Endothelial cell (in vitro differentiated cells): ENCODE measurements around the gene RER1. TPM values are rescaled to one million over a fixed set of nuclear protein-coding genes. Genes with fewer than 3 reads are reported as not detected.

Experiments used
- DNase-seq: peaks from one replicate; pipeline ENCODE4 v3.0.0; 2021; ENCODE audit warnings: low spot score
- H3K27ac Mint-ChIP-seq: one replicate; pipeline ENCODE4 v1.8.0; 2021; ENCODE audit warnings: mixed read lengths, inconsistent platforms; ENCODE audit not compliant: unreplicated experiment
- H3K27me3 Mint-ChIP-seq: one replicate; pipeline ENCODE4 v1.8.0; 2021; ENCODE audit warnings: mild to moderate bottlenecking, moderate library complexity, mixed read lengths, inconsistent platforms; ENCODE audit not compliant: unreplicated experiment
- H3K36me3 Mint-ChIP-seq: one replicate; pipeline ENCODE4 v1.8.0; 2021; ENCODE audit warnings: mild to moderate bottlenecking, low read depth, mixed read lengths, inconsistent platforms; ENCODE audit not compliant: unreplicated experiment
- H3K4me1 Mint-ChIP-seq: one replicate; pipeline ENCODE4 v1.8.0; 2021; ENCODE audit warnings: mild to moderate bottlenecking, mixed read lengths, inconsistent platforms; ENCODE audit not compliant: unreplicated experiment
- H3K4me3 Mint-ChIP-seq: one replicate; pipeline ENCODE4 v1.8.0; 2021; ENCODE audit warnings: mild to moderate bottlenecking, mixed read lengths, inconsistent platforms; ENCODE audit not compliant: unreplicated experiment
- H3K9me3 Mint-ChIP-seq: one replicate; pipeline ENCODE4 v1.8.0; 2021; ENCODE audit warnings: mixed read lengths, inconsistent platforms; ENCODE audit not compliant: unreplicated experiment
- CTCF ChIP-seq: fragments of 200-600 bp; sonication (generic); IDR thresholded peaks from one replicate; pipeline ENCODE4 v1.5.0; 2021; ENCODE audit warnings: antibody characterized with exemption; ENCODE audit not compliant: unreplicated experiment
- total RNA-seq: library from RNA; stranded (reverse); fragmentation: NEBNext Ultra II Directional; extraction: Animal tissue kit (Norgen Biotek cat#: 25700); gene quantifications from one replicate; pipeline ENCODE4 v1.2.1, GENCODE V29; 2021; ENCODE audit not compliant: unreplicated experiment

RER1 gene
- total RNA-seq, 1 donor from 2014 or later, result 141 TPM

DNA sequence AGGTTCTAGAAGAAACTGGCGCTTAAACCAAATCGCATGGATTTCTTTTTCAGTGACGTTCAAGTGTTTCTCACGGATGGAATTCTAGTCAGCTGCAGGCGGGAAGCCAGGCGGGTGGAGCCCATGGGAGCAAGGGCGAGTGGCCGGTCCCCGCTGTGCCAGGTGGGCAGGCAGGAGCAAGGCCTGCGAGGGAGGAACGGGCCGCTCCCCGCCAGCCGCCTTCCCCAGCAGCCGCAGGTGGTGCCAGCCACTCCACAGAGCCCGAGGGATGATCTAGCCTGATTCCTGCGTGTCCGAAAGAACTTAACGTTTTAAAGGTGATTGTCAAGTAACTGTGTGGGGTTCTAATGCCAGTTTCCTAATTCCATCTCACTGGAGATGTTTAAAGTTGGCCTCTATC lies 11.6 kb downstream of the RER1 start:
- no peak overlapping the region for H3K27ac Mint-ChIP-seq
- no peaks in the 10 kb centered on the region for H3K9me3 Mint-ChIP-seq
- H3K4me3 Mint-ChIP-seq, result peak overlapping the region; percentile 54
- peaks cover 7% of the 10 kb centered on the region for H3K27me3 Mint-ChIP-seq
- DNase-seq, result no peak
- no peak for TF ChIP-seq CTCF
- H3K36me3 Mint-ChIP-seq, result peaks cover 45% of the 10 kb centered on the region
- H3K4me1 Mint-ChIP-seq, result no peaks in the 10 kb centered on the region

- Mint-ChIP-seq H3K4me3 (peak overlapping the region; percentile 37), H3K9me3 (no peaks in the 10 kb centered on the region), H3K27ac (peak overlapping the region; percentile 61), H3K36me3 (peaks cover 44% of the 10 kb centered on the region), H3K4me1 (no peaks in the 10 kb centered on the region), H3K27me3 (peaks cover 7% of the 10 kb centered on the region)
- no peak for TF ChIP-seq CTCF
- no peak for DNase-seq
Measured at GRCh38 chr1:2404142-2404889, 12.7 kb downstream of the RER1 start.

- no peak overlapping the region for H3K4me3 Mint-ChIP-seq
- H3K4me1 Mint-ChIP-seq, result no peaks in the 10 kb centered on the region
- no peaks in the 10 kb centered on the region for H3K9me3 Mint-ChIP-seq
- peak overlapping the region; percentile 61 for H3K27ac Mint-ChIP-seq
- TF ChIP-seq CTCF, result no peak
- peaks cover 9% of the 10 kb centered on the region for H3K27me3 Mint-ChIP-seq
- DNase-seq, result no peak
- H3K36me3 Mint-ChIP-seq, result peaks cover 39% of the 10 kb centered on the region
Measured at GRCh38 chr1:2404890-2405511, 13.4 kb downstream of the RER1 start.

DNA sequence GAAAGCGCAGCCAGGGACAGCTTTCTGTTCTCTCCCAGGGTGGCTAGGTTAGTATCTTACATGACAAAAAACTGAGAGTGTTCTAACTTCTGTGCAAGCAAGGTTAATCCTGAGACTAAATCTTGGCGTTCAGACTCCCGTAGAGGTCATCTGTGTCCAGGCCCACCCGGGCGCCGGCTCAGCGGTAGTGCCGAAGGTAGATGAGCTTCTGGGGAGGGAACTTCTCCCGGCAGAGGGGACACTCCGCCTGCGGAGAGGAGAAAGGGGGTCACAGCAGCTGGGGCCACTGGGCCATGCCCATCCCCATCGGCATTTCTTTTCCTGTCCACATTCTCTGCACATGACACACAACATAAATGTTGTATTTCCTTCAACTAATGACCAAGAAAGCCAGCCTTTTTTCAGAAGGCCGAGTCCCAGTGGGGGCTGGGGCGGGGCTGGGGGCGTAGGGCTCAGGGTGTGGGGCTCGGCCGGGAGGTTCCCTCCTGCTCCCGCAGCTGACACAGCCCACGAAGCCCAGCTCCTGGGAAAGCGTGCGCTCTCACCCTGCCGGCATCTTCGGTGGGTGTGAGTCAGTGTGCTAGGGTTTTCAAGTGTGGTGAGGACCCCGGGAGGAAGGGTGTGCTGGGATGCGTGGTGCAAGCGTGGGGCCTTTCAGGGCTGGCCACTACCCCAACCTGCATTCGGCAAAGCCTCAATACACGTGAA lies 14.1 kb downstream of the RER1 start:
- H3K4me3 Mint-ChIP-seq, result no peak overlapping the region
- no peak for DNase-seq
- no peak overlapping the region for H3K27ac Mint-ChIP-seq
- peaks cover 35% of the 10 kb centered on the region for H3K36me3 Mint-ChIP-seq
- H3K27me3 Mint-ChIP-seq, result peaks cover 9% of the 10 kb centered on the region
- no peaks in the 10 kb centered on the region for H3K9me3 Mint-ChIP-seq
- TF ChIP-seq CTCF, result no peak
- H3K4me1 Mint-ChIP-seq, result no peaks in the 10 kb centered on the region
